Measurements from ENCODE around the gene SYNE1.

SYNE1 gene

DNA sequence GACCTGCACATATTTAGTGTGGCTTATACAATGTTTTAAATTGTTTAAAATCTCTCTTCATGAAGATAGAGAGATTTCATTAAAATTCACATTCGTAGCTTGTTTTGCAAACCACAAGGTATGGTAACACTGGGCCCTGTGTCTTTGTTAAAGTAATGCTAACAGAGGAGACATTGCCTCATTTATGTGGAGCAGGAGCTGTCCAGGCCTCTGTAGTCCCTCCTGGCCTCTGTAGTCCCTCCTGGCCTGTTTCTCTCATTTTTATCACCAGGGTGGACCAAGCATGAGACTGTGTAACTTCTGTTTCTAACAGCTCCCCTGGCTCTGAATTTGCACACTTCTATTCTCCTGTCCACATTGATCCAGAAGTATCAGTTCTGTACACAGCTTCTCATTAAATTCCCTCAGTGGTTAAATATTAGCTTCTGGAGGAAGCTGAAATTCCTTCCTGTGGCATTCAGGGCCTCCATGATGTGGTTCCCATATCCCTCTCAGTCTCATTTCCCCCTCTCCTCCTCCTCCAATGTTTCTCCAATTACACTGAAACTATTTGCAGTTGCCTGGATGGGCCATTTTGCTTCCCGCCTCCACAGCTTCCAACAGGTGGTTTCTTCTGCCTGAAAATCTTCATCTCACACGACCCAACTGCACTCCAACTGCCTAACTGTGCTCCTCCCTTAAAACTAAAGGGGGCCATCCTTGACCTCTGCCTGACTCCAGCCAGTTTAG lies 340.4 kb downstream of the SYNE1 start:
- Mint-ChIP-seq H3K27ac (no peak overlapping the region), H3K27me3 (no peaks in the 10 kb centered on the region), H3K36me3 (peaks cover 28% of the 10 kb centered on the region), H3K4me1 (peaks cover 22% of the 10 kb centered on the region), H3K4me3 (no peak overlapping the region), H3K9me3 (no peaks in the 10 kb centered on the region)
- no peak for DNase-seq
- CTCF ChIA-PET, result interaction anchor here (1.1 to 1.4 kb wide), 2 partner anchors 42 to 606 kb away, joined by 3 to 8 read pairs; no protein-coding TSS in a partner anchor

DNA sequence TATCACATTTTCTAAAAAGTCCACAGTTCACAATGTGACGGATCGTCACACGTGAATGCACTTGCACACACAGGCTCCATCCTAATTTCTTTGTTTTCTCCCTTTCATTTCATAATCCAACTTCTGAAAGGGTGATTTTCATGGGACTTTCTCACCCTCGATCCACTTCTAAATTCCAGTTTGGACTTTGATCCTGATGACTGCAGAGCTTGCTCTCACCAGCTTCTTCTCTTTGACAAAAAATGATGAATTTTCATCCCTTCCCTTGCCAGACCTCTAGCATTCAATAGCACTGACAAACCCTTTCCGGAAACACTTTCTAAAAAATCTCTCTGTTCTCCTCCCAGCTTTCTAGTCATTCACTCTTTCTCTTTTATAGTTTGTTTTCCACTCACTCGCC lies 341.2 kb downstream of the SYNE1 start:
- no peak for DNase-seq
- CTCF ChIA-PET, result no interaction called here
- Mint-ChIP-seq H3K4me1 (peaks cover 17% of the 10 kb centered on the region), H3K27ac (no peak overlapping the region), H3K36me3 (peaks cover 32% of the 10 kb centered on the region), H3K27me3 (no peaks in the 10 kb centered on the region), H3K9me3 (no peaks in the 10 kb centered on the region), H3K4me3 (no peak overlapping the region)

DNA sequence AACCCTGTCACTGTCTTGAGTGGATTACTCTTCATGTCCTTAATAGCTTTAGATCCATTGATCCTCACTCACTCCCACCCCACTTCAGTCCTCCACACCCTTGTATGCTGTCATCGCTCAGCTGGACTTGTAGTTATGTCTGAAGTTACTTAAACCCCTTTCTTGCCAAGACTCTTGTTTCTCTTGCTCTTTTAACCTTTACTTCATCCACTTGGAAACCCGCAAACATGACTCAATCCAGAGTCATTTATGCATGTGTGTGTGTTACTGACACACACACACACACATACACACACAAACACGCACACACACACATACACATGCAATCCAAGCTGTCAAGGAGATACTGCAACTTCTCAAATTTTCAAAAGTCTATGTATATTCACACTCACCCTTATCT lies 341.8 kb downstream of the SYNE1 start:
- peaks cover 34% of the 10 kb centered on the region for H3K36me3 Mint-ChIP-seq
- H3K27ac Mint-ChIP-seq, result no peak overlapping the region
- peaks cover 11% of the 10 kb centered on the region for H3K4me1 Mint-ChIP-seq
- H3K4me3 Mint-ChIP-seq, result no peak overlapping the region
- CTCF ChIA-PET, result no interaction called here
- no peak for DNase-seq
- no peaks in the 10 kb centered on the region for H3K27me3 Mint-ChIP-seq
- no peaks in the 10 kb centered on the region for H3K9me3 Mint-ChIP-seq

DNA sequence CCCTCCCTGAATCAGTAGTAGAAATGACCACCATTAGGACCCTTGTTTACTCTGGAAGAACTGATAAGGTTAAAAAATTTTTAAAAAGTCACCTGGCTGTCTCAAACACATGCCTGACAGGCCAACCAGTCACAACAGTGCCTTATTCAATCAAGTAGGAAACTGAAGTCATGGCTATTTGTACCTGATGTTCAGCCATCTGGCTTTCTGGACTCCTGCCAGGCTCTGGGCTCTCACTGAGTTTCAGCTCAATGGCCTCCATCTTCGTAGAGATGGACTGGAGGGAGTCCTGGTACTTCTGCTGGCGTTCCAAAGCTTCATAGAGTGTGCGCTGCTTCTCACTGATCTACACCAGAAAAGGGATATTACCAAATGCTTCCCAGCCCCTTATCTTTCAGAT lies 343.8 kb downstream of the SYNE1 start:
- Mint-ChIP-seq H3K4me3 (no peak overlapping the region), H3K27me3 (no peaks in the 10 kb centered on the region), H3K36me3 (peaks cover 36% of the 10 kb centered on the region), H3K27ac (peak overlapping the region; percentile 29), H3K4me1 (no peaks in the 10 kb centered on the region), H3K9me3 (no peaks in the 10 kb centered on the region)
- CTCF ChIA-PET, result no interaction called here
- DNase-seq, result no peak

DNA sequence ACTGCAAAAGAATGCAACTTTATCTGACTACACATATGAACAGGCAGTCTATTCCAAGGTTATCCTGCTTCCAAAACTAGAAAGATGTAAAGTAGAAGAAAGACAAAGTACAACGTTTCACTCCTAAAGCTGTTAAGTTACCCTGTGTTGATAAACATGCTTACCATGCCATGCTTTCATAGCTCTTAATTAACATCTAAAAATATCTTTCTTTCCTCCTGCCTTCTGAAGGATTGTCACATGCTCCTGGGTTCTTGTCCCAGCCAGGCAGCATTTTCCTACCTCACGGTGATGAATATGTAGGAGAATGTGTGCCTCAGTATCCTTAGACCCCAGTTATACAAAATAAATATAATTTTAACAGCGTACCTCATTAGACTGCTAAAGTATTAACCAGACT lies 344.6 kb downstream of the SYNE1 start:
- H3K4me1 Mint-ChIP-seq, result no peaks in the 10 kb centered on the region
- no peak for DNase-seq
- no peak overlapping the region for H3K4me3 Mint-ChIP-seq
- H3K27ac Mint-ChIP-seq, result no peak overlapping the region
- no peaks in the 10 kb centered on the region for H3K9me3 Mint-ChIP-seq
- H3K36me3 Mint-ChIP-seq, result peaks cover 40% of the 10 kb centered on the region
- CTCF ChIA-PET, result interaction anchor here (1.2 kb wide), 1 partner anchor 9 kb away, joined by 6 read pairs; no protein-coding TSS in a partner anchor
- no peaks in the 10 kb centered on the region for H3K27me3 Mint-ChIP-seq

DNA sequence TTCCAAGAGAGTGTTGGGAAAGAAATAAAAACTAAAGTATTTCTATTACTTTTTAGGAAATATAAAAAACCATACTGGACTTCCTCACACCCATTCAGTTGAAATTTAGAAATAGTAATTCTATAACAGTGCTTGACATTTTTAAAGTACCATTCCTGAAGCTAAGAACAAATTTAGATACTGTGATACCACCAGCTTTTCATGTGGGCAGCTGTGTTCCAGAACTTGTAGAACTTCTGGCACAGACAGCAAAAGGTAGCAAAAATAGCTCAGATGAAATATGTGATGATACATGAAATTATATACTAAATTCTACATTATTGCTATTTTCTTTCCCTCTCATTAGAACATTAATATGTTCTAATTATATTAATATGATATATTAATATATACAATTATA lies 346.5 kb downstream of the SYNE1 start:
- no peak overlapping the region for H3K27ac Mint-ChIP-seq
- no peaks in the 10 kb centered on the region for H3K4me1 Mint-ChIP-seq
- H3K27me3 Mint-ChIP-seq, result no peaks in the 10 kb centered on the region
- H3K36me3 Mint-ChIP-seq, result peaks cover 38% of the 10 kb centered on the region
- DNase-seq, result no peak
- H3K4me3 Mint-ChIP-seq, result no peak overlapping the region
- CTCF ChIA-PET, result interaction anchor here (0.7 kb wide), 2 partner anchors 9 to 24 kb away, joined by 3 read pairs; no protein-coding TSS in a partner anchor
- no peaks in the 10 kb centered on the region for H3K9me3 Mint-ChIP-seq

DNA sequence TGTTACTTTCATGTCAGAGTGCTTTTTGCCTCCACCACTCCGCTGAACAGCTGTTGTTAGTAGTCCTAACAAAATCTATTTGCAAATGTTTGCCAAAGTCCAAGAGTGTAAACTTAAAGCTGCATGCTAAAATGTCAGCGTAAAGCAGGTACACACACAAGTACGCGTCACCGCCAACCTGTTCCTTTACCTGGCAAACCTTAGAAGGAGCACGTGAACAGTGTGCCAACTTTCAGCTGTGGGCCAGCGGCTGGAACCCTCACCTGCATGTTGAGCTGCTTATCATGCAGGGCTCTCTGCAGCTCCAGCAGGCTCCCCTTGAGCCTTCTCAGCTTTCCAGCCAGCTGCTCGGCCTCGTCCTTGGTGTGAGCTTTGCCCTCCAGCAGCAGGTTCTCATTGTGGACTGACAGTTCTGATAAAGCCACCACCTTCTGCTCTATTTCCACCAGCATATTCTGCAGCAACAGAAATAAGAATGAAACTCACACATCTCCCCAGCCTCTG lies 359.3 kb downstream of the SYNE1 start:
- Mint-ChIP-seq H3K4me3 (no peak overlapping the region), H3K9me3 (no peaks in the 10 kb centered on the region), H3K4me1 (no peaks in the 10 kb centered on the region), H3K27ac (no peak overlapping the region), H3K27me3 (no peaks in the 10 kb centered on the region), H3K36me3 (peaks cover 27% of the 10 kb centered on the region)
- CTCF ChIA-PET, result interaction anchor here (1.4 kb wide), 1 partner anchor 153 kb away, joined by 4 read pairs; no protein-coding TSS in a partner anchor
- no peak for DNase-seq

DNA sequence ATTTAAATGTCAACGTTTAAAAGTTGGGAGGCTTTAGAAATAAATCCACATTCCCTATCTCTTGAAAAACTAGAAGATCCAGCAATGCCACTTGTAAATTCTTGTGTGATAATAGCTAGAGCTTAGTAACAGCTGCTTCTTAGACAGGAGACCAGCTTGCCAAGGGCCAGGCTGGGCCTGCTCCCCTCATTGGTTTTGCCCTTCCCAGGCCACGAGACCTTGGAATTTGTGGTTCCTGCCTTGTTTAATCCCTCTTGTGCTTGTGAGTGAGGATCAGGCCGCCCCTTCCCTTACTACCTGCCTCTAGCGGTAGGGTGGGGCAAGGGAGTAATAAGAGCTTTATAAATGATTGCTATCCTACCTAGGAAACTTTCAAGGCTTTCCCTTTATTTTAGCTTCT lies 363.5 kb downstream of the SYNE1 start:
- Mint-ChIP-seq H3K27ac (no peak overlapping the region), H3K4me1 (peaks cover 3% of the 10 kb centered on the region), H3K27me3 (no peaks in the 10 kb centered on the region), H3K36me3 (peaks cover 27% of the 10 kb centered on the region), H3K4me3 (no peak overlapping the region), H3K9me3 (no peaks in the 10 kb centered on the region)
- no peak for DNase-seq
- CTCF ChIA-PET, result interaction anchor here (0.7 to 1.2 kb wide), 3 partner anchors 65 to 583 kb away, joined by 3 read pairs; no protein-coding TSS in a partner anchor

DNA sequence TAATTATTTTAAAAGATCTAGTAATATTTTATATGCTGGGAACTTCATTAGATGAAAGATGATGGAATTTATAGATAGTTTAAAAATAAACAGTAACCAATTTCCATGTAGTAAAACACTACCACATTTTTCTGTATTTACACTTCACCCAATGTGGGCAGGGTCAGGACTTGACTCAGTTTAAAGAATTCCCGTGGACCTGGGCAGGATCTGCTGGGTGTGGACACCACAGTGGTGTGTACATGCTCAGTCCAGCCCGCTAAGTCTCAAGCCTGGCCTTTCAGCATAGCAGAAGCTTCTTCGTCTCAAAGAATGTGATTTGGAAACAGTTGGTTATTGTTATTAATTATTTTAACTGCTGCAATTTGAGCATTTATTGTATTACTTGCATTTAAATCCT lies 364.2 kb downstream of the SYNE1 start:
- DNase-seq, result no peak
- H3K9me3 Mint-ChIP-seq, result no peaks in the 10 kb centered on the region
- CTCF ChIA-PET, result interaction anchor here (1.2 kb wide), 2 partner anchors 84 to 582 kb away, joined by 3 read pairs; no protein-coding TSS in a partner anchor
- no peak overlapping the region for H3K27ac Mint-ChIP-seq
- peaks cover 3% of the 10 kb centered on the region for H3K4me1 Mint-ChIP-seq
- peaks cover 28% of the 10 kb centered on the region for H3K36me3 Mint-ChIP-seq
- H3K4me3 Mint-ChIP-seq, result no peak overlapping the region
- H3K27me3 Mint-ChIP-seq, result no peaks in the 10 kb centered on the region

DNA sequence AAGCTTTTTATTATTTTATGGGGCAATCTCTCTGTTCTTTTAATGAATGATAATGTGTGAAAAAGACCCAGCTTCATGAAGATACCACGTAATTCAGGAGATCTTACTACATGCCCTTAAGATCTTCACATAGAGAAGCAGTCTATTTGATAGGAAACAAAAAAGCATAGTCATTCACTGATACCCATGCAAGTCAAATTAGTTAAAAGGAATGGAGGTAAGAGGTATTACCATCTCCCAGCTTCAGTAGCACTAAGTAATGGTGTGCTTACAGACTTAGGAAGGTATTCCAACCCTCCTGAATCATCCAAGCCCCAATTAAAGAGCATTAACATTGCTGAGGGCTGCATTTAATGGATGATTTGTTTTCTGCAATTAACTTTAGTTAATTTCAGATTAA lies 364.7 kb downstream of the SYNE1 start:
- Mint-ChIP-seq H3K4me1 (peaks cover 3% of the 10 kb centered on the region), H3K36me3 (peaks cover 27% of the 10 kb centered on the region), H3K27ac (no peak overlapping the region), H3K9me3 (no peaks in the 10 kb centered on the region), H3K4me3 (no peak overlapping the region), H3K27me3 (no peaks in the 10 kb centered on the region)
- CTCF ChIA-PET, result interaction anchor here (2.5 kb wide), 1 partner anchor 507 kb away, joined by 7 read pairs; no protein-coding TSS in a partner anchor
- no peak for DNase-seq

DNA sequence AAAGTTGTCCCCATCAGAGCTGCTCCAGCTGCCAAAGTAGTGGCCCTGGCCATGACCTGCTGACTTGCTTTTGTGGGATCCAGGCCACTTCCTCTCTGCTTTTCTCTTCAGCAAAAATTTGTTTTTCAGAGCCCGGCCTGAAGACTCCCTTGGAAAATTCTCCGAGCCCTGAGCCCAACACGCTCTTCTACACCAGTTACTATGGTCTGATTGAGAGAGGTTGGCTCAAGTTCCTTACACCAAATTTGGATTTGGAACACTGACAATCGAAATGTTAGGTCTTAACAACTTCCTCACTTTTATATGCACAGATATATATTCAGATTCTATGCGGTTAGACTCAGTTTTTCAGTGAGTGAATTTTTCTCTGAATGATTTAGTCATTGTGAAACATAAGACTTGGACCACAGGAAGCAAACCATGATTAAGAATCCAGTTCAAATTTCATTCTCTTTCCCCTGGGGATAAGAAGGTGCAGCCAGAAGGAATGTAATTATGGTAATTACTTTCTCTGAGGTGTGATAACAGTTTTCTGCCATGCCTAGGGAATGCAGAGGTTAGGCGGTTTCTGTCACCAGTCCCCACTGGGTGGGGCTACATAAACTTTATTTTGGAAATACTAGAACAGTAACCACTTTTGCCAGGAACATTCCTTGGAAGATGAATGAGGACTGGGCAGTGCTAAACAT lies 365.2 kb downstream of the SYNE1 start:
- CTCF ChIA-PET, result interaction anchor here (2.5 to 2.7 kb wide), 2 partner anchors 507 to 581 kb away, joined by 7 to 14 read pairs; no protein-coding TSS in a partner anchor
- no peak for DNase-seq
- H3K27me3 Mint-ChIP-seq, result no peaks in the 10 kb centered on the region
- H3K36me3 Mint-ChIP-seq, result peaks cover 28% of the 10 kb centered on the region
- no peaks in the 10 kb centered on the region for H3K9me3 Mint-ChIP-seq
- no peak overlapping the region for H3K4me3 Mint-ChIP-seq
- H3K27ac Mint-ChIP-seq, result no peak overlapping the region
- H3K4me1 Mint-ChIP-seq, result peaks cover 3% of the 10 kb centered on the region

DNA sequence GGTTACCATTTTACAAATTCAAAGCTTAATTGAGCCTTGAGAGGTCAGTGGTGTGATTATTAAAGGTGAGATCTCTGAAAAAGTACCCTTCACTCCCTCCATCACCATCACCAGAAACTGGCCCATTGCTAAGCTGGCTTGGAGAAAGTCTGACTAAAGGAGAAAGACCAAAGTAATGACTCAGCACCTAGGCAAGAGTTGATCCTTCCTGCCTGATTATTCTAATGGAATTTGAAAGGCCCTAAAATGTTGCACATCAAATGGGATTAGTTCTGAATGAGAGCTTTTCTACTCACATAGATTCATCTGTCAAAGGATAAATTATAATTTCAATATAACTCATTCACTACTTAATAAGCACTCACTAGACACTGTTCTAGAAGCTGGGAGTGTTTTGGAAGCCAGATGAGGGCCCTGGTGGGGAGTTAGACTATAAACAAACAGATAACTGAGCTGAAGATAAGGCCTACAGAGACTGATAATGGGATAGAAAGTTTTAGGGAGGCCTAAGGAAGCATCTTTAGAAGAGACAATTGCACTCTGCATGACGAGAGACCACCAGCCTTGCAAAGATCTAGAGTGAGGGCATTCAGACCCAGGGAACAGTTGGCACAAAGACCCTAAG lies 366.7 kb downstream of the SYNE1 start:
- Mint-ChIP-seq H3K27me3 (no peaks in the 10 kb centered on the region), H3K4me1 (peaks cover 3% of the 10 kb centered on the region), H3K27ac (no peak overlapping the region), H3K9me3 (no peaks in the 10 kb centered on the region), H3K4me3 (no peak overlapping the region), H3K36me3 (peaks cover 30% of the 10 kb centered on the region)
- CTCF ChIA-PET, result interaction anchor here (1.1 to 2.7 kb wide), 3 partner anchors 68 to 580 kb away, joined by 4 to 14 read pairs (median 7); no protein-coding TSS in a partner anchor
- DNase-seq, result no peak

DNA sequence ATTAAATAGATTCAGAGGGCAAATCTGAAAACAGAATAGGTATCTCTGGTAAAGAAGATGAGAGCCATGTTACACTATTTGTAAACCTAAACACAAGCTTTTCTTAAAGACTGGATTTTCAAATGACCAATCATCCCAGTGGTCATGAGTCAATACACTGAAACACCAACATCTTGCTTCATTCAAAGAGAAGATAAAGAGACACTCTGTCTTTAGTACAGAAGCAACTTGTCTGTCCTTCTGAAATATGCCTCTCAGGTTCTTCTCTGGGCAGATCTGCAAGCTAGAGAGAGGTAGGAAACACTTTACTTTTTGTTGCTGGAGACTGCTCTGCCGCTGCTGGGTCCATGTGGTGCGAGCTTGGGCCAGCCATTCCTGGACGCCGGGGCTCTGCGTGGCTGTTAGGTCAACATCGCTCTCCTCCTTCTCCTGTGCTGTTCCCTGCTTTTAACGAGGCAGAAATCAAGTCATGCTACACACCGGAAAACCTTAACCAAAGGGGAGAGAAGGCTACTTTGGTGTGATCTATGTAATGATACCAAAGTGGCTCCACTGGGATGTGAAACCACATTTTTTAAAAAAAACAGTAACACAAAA lies 368.2 kb downstream of the SYNE1 start:
- Mint-ChIP-seq H3K9me3 (peaks cover 2% of the 10 kb centered on the region), H3K4me3 (no peak overlapping the region), H3K27me3 (no peaks in the 10 kb centered on the region), H3K4me1 (peaks cover 3% of the 10 kb centered on the region), H3K36me3 (peaks cover 35% of the 10 kb centered on the region), H3K27ac (no peak overlapping the region)
- DNase-seq, result no peak
- CTCF ChIA-PET, result interaction anchor here (1.1 to 2.3 kb wide), 6 partner anchors 114 to 593 kb away, joined by 3 to 21 read pairs (median 5); no protein-coding TSS in a partner anchor
